GM12878 (cell line): Measurements from ENCODE around the gene ABCA13.

Source experiments
- CEBPB ChIP-seq, 2 experiments: fragments of 150-350 bp in 1 of 2; IDR thresholded peaks; 2 replicates each; pipeline ENCODE4 v1.6.1; 2012 to 2014; ENCODE audit warnings: low read depth in 2 of 2, low read length in 2 of 2, borderline replicate concordance in 1 of 2, inconsistent platforms in 1 of 2
- FOXM1 ChIP-seq: IDR thresholded peaks from 2 replicates; pipeline ENCODE4 v1.6.1; 2012; ENCODE audit warnings: low read depth, mild to moderate bottlenecking, inconsistent platforms, low read length, moderate library complexity

GRCh38 chr7:48505466-48505865, 334.2 kb downstream of the ABCA13 start:
- TF ChIP-seq CEBPB (IDR thresholded peaks at IDR 0.05; ENCODE audit: borderline replicate concordance in 1 of 2, low read depth in 2 of 2, low read length in 2 of 2) (no peak), FOXM1 (no peak)
